GM12801 (cell line): ENCODE measurements around the gene RGR.

Experiments used
- CTCF ChIP-seq: IDR thresholded peaks from one replicate; pipeline ENCODE4 v1.5.1; 2011; ENCODE audit warnings: control low read depth; ENCODE audit not compliant: insufficient read length; ENCODE audit errors: extremely low read depth

The RGR gene, protein sequence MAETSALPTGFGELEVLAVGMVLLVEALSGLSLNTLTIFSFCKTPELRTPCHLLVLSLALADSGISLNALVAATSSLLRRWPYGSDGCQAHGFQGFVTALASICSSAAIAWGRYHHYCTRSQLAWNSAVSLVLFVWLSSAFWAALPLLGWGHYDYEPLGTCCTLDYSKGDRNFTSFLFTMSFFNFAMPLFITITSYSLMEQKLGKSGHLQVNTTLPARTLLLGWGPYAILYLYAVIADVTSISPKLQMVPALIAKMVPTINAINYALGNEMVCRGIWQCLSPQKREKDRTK

GRCh38 chr10:84244651-84245270, at the start of gene RGR:
TSS of gene RGR (plus strand) at chr10:84245053. CDS start at chr10:84245091, 38 bp downstream.
- no peak for TF ChIP-seq CTCF

DNA sequence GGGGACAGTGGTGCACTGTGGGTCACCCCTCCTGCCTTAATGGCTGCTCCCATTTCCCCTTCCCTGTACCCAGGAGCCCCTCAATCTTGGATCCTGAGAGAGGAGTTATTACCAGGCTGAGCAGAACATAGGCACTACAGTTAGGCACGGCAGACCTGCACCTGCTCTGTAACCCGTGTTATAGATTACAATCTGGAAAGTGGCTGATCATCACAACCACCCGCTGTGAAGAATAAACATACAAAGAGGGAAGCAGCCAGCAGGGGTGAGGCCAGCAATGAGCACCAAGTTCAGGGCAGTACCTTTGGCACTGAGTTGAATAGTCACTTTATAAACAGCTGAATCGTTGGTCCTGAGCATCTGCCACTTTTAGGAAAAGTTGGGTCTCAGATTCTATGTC, 48.8 kb upstream of the RGR start:
- no peak for TF ChIP-seq CTCF

GRCh38 chr10:84196941-84197340, 47.9 kb upstream of the RGR start:
- TF ChIP-seq CTCF = no peak

GRCh38 chr10:84197643-84198042, 47.2 kb upstream of the RGR start:
- TF ChIP-seq CTCF = no peak

DNA sequence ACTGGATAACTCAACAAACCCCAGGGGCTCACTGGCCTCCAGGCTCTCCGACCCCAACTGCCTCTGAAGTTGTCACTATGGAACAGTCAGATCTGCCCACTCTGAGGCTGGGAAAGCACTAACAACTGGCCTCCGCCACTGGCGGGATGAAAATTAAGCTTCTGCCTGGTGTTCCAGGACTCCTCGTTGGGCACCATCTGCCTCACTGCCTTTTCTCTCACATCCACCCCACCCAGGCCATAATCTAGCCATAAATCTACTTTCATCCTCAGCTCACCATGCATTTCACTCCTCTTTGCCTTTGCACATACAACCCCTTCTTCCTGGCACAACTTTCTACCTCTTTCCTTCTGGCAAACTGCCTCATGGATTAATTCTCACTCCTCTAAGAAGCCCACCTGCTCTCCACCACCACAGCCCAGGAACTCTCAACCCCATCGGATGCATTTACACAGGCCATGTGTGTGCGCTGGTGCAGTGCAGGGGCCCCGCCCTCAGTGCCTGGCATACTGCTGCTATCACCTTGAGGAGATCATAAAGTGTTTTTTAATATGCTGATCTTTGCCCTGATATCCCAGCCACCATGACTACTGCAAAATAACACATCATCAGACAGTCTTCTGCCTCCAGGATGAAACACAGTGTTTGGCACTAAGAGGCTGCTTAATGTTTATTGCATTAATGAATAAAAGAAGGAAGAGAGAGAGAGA, 46.5 kb upstream of the RGR start:
- TF ChIP-seq CTCF = no peak

DNA sequence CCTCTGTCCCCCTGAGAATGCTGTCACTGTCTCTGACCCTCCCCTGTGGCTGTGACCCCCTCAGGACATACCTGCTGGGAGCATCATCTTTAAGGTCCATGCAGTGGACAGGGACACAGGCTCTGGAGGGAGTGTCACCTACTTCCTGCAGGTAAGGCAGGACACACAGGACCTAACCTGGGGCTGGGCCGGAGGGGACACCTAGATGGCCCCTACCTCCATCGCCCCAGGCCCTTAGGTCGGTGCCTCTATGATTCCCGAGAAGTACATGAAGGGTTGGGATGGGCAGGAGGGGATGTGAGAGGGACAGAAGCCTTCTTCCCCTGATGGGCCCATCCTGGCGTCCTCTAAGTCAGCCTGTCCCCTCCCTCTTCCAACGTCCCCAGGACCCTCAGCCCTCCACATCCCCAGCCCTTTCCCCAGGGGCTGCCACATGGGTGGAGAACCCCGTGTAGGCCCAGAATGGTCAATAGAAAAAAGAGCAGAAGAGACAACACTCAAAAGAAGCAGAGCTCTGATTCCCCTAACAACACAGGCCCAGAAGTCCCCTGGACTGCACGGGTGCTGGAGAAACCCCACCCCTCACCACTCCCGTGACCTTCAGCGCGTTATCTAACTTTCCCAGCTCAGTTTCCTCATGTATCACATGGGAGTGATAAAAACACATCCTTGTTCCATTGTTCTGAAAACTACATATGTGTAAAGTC, 44.2 kb upstream of the RGR start:
- no peak for TF ChIP-seq CTCF

- TF ChIP-seq CTCF = no peak
Observed at GRCh38 chr10:84201244-84201606, 43.6 kb upstream of the RGR start.
